COLO668 (cell line): ENCODE data around the gene THPO.

Experiments
- DNase-seq: peaks from one replicate; lab custom pipeline; 2025; ENCODE audit not compliant: unreplicated experiment; lab: John Stamatoyannopoulos, UW

The THPO gene

DNA sequence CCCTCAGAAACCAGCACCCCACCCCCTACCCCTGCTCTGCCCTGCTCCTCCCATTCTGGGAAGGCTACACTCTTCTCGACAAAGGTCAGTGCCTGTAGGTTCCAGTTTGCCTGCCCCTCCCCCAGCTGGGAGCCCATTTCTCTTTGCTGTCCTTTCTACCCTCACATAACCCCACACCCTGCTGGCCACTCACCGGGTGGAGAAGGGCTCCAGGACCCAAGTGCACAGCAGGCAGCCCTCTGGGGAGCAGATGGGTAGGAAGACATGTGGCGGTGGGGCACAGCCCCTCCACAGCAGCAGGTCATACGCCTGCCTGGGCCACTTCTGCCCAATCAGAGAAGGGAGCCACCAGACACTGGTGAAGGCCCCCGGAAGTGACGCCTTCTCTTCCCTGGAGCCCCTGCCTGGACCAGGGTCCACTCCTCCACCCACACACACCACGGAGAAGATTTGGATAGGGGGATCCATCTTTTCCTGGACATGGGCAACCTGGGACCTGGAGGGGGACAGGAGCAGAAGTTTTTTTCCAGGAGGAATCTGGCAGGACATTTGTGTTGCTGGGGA, at the start of gene THPO:
THPO (minus strand) TSS at position 326 of the 564 bp plus-strand sequence. CDS start 1,948 bp downstream, outside the sequence.
- DNase-seq, result peak; percentile 23

DNA sequence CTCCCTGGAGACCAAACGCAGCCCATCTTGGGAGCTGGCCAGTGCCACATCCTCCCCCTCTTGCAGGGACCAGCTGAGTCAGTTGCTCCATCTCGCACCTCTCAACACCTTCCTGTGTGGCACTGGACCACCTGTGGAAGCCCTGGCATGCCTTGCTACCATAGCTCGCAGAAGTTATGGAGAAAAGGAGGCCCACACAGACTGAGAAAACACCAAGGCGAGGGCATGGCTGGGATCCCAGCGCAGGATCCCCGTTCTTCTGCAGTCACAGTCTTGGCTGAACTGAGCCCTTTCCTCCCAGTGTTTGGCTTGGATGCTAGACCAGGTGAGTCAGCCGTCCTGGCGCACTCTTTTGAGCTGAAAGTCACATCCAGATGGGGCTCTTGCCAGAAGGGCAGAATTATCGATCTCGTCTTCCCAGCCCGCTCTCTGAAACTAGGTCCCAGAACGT, 48.7 kb upstream of the THPO start:
- DNase-seq, result no peak

DNA sequence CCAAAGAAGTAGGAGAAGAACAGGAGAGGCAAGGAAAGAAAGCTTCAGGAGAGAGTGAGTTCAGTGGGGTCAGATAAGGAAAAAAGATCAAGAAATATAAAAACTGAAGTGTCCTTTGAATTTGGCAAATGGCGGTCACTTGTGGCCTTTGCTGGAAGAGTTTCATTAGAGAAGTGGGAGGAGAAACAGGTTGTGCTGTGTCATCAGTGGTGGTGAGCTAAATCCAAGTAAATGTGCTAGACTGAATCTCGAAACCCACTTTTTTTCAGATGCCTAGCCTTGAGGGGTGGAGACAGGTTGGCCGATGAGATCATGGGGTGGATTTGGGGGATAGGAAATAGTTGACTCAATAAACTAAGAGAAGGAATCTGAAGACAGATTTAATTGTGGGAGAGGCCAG, 45.6 kb upstream of the THPO start:
- DNase-seq, result no peak

DNA sequence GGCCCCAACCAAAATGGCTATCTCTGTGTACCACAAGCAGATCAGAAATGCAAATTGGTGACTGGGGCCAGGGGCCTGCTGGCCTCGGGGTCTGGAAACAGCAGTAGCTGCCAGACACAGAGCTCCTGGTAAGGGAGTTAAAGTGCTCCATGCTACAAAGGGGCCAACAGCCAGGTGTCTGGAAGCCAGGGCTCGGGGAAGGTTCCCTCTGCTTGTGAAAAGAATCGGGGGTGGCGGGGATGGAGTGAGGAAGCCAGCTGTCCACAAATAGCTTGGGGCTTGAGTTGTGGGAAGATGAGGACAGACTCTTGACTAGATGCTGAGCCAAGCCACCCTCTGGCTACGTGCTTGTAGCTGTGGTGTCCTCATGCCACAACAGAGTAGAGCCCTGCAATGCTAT, 41.2 kb upstream of the THPO start:
- no peak for DNase-seq

DNA sequence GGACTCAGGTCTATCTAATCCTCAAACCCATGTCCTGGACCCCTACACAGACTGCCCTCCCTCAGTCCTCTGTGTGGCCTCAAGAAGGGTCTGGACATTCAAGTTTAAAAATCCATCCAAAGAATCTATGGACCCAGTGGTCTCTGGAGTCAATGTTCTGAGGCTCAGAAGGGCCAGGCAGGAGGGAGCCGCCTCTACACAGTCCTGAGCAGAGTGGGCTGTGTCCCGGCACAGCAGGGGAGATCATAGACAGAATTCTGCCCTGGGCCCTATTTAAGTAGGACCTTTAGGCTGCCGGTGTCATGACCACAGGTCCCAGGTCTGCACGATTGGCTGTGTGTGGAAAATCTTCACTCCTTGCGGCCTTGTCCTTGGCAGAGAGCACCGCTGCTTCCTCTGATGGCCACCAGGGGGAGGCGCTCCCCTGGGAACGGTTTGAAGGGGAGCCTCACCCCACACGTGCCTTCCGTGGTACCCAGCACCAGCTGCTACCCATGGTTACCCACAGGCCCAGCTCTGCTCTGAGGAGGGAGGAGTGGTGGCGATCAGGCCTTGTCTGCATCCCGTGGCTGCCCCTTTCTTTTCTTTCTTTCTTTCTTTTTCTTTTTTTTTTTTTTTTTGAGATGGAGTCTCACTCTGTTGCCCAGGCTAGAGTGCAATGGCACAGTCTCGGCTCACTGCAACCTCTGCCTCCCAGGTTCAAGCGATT, 39.8 kb upstream of the THPO start:
- DNase-seq, result peak; percentile 57

DNA sequence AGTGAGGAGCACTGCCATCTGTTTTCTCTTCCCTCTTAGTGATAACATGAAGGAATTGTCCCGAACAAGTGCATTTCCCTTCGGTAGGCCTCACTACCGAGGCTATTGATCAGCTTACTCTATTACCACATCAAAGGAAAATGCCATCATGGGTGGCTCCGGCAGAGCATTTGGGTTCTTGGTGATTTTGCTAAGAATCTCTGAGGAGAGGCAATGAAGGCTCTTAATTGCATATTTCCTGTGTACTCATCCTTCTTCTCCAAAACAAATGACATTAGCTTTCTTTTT, 37.1 kb upstream of the THPO start:
- DNase-seq, result no peak

DNA sequence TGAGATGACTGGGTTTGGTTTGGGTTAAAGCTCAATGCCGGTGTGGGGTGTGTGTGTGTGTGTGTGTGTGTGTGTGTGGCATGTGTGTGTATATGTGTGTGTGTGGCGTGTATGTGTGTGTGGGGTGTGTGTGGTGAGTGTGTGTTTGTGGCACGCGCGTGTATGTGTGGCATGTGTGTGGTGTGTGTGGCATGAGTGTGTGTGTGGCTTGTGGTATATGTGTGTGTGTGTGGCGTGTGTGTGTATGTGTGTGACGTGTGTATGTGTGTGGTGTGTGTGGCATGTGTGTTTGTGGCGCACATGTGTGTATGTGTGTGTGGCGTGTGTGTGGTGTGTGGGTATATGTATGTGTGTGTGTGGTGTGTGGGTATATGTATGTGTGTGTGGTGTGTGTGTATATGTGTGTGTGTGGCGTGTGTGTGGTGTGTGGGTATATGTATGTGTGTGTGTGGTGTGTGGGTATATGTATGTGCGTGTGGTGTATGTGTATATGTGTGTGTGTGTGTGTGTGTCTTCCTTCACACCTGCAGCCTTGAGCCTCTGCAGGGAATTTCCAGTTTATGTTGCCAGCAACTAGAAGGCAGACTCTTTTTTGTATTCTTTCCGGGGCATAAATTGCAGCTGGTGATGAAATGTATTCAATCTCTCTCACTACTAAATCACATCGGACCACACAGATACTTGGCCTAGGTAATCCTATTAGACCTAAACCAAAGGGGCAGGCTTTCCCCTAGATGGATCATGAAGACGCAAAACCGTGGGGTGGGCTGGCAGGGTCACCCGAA, 36.6 kb upstream of the THPO start:
- no peak for DNase-seq

DNA sequence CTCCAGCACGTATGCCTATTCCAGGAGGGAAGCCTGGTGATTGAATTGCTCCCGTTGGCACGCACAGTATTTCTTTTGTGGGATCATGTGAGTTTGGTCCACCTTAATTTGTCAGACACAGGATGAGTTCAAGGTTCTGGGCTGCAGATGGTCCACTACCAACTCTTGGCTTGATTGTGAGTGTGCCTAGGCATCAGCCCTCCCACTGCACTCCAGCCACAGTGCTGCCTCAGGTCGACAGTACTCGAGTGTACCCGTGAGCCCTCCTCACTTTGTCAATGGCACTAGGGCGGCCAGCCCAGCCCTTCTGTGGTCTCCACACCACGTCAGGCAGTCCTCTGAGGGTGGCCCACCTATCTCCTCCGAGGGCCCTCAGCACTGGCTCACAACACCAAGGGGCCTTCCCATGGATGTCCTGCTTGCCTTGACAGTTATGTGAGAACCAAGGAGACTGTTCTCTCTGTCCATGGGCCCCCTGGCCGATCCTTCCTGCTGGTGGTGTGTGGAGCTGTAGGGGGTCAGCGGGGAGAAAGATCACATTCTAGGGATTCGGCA, 32.0 kb upstream of the THPO start:
- no peak for DNase-seq

DNA sequence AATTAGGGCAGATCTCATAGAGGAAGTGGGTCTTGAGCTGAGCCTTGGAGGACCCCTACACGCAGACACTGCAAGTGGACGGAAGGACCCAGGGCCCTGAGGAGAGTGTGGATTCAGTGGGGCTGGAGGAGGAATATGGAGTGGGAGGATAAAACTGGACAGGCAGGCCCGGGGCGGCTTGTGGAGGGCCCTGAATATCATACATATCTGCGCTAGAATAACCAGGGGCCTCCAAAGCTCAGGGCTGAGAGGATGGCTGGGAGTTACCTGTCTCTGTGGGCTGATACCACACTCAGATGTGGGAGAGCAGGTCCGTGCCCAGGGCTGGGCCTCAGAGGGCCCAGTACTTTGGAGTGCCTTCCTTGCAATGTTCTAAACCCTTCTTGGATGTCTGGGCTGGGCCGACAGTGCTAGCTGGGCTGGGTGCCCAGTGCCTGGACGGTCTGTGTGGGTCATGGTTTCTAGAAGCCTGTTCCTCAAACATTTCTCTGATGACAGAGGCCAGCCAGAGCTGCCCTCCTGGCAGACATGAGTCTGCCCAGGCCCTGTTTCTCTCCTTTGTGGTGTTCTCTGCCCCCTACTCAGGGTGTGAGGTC, 31.4 kb upstream of the THPO start:
- no peak for DNase-seq

DNA sequence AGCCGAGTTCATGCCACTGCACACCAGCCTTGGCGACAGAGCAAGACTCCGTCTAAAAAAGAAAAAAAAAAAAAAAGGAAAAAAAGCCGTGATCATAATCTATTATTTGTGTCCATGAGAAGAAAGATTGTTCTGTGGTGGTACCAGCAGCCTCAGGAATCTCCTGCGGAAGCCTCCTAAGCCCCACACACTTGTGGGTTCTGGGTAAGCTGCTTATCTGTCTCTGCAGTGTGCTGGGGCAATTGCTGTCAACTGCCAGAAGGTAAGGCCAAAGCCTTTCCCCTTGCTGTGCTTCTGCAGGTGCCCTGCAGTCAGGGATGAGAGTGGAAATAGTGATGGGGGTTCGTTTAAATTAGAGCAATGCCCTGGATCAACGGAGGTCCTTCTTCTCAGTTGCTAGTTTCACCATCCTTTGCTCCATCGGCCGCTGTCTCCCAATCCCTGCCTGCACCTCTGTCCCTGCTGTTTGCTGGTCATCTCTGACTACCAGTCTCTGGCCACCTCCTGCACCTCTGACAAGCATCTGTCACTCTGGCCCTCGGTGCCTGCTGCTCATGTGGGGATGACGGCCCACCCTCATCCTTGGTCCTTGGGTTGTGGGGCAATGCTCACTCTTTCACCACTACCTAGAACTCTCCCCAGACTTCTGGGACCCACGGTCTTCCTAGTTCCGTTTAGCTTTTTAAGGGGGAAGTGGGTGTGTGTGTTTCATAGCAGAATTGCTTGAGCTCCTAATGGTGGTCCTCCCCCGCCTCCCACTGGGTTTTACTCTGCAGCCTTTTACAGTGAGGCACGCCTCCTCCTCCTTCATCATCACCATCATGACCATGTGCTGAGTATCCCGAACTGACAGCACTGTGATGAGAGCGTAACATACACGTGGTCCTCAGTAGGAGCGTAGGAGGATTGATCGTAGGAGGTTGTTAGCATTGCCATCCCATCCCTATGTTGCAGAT, 27.3 kb upstream of the THPO start:
- DNase-seq, result no peak

DNA sequence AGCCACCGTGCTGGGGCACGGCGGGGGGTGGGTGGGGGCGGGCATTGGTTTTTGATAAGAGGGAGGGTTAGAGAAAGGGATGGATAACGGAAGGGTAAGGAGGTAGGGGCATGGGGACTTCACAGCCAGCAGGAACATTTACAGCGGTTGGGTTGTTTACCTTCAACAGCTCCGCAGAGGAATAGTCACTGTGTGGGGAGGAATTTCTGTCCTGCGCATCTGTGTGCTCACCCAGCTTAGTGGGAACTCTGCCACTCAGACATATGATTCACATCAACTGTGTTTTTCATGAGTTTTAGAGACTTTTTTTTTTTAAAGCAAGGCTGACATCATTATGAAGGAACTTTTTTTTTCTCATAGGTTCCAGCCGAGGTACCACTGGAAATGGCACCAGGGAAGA, 21.4 kb upstream of the THPO start:
- no peak for DNase-seq

DNA sequence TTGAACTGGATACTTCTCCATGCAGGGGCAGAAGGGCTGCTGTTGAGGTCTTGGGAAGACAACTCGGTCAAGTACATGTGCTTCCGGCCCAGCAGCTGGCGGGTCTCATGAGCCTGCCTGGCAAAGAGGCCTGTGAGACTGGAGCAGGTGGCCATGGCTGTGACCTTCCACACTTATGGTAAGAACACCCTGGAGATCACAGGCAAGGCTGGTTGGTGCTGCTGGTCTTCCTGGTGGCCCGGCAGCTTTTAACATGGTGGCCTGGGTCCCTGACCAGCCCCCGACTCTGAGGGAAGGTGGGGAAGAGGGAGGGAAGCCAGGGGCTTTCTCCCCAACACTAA, 17.3 kb upstream of the THPO start:
- no peak for DNase-seq

DNA sequence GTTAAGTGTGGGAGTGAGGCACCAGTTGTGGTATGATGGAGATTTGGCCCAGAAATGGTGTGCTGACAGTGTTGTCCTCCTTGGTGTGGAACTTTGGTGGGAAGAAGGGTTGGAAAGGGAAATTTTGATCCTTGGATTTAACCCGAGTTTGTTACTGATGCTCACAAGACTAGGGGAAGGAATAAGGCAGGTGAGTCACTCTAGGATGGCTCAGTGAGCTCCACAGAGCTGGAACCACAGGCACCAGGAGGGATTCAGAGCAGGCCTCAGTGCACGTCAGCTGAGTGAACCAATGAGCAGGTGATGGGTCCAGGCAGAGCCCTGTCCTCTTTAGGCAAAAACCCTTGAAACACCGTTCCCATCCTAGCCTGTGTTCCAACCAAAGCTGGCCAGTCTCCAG, 13.3 kb upstream of the THPO start:
- no peak for DNase-seq

DNA sequence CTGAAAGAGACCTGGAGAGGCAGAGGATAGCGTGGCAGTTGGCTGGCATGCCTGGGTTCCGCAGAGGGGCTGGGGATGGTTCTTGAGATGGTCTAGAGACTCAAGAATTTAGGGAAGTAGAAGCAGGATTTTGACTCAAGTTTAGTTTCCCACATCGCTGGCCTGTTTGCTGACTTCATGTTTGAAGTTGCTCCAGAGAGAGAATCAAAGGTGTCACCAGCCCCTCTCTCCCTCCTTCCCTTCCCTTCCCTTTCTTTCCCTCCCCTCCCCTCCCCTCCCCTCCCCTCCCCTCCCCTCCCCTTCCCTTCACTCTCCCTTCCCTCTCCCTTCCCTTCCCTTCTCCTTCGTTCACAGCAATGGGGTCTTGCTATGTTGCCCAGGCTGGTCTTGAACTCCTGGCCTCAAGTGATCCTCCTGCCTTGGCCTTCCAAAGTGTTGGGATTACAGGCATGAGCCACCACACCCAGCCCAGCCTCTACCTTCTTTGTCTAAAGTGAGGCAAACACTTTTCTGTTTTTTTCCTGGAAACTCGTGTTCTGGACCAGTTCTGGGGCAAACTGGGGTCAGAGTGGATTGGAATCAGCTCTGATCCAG, 12.0 kb upstream of the THPO start:
- no peak for DNase-seq

DNA sequence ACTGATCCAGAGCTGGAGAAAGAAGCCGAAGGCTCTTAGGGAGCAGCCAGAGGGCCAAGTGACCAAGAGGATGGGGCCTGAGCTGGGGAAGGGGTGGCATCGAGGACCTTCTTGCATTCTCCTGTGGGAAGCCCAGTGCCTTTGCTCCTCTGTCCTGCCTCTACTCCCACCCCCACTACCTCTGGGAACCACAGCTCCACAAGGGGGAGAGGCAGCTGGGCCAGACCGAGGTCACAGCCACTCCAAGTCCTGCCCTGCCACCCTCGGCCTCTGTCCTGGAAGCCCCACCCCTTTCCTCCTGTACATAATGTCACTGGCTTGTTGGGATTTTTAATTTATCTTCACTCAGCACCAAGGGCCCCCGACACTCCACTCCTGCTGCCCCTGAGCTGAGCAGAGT, 11.4 kb upstream of the THPO start:
- DNase-seq, result no peak

DNA sequence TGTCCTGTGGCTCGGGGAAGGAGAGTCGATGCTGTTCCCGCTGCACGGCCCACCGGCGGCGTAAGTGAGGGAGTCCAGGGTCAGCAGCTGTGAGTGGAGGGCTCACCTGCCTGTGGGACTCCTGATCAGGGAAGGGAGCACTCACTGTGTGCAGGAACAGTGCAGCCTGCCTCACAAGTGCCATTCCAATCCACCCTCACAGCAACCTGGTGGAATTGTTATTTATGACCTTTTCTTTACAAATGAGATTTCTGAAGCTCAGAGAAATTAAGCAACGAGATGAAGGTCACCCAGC, 10.9 kb upstream of the THPO start:
- no peak for DNase-seq

DNA sequence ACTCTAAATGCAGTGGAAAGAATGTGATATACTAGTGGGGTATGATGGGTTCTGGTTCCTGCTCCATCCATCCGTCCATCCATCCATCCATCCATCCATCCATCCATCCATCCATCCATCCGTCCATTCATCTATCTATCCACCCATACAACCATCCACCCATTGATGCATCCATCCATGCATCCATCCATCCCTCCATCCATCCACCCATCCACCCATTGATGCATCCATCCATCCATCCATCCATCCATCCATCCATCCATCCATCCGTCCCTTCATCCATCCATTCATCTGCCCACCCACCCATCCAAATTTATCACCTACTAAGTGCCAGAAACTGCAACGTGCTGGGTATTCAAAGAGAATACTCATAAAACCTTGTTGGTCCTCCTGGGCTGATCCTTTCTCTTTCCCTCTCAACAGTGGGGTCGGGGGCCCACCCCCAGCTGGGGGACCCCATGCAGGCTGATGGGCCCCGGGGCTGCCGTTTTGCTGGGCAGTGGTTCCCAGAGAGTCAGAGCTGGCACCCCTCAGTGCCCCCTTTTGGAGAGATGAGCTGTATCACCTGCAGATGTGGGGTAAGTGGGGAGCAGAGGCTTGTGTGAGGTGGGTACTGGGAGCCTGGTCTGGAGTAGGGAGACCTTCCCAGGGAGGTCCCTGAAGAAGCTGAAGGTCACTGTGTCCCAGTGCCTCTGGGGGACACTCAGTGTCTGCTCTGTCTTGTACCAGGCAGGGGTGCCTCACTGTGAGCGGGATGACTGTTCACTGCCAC, 10.3 kb upstream of the THPO start:
- DNase-seq, result no peak

DNA sequence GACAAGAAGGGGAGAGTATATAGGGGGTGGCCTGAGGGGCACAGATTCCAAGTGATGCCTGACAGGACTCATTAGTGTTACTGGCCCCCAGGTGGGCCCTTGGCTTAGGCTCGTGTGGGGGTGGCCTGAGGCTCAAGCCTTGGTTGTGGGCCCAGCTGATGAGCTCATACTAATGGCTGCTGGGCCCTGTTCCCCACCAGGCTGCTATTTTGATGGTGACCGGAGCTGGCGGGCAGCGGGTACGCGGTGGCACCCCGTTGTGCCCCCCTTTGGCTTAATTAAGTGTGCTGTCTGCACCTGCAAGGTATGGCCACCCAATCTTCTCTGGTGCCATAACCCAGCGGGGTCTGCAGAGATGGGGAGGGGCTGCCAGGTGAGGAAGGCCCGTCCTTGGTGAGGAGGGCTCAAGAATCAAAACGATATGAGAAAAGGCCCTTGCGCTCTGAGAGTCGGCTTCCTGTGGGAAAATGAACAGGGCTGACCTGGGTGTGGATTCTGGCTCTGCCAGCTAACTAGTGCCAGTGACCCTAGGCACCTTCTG, 9.2 kb upstream of the THPO start:
- no peak for DNase-seq

DNA sequence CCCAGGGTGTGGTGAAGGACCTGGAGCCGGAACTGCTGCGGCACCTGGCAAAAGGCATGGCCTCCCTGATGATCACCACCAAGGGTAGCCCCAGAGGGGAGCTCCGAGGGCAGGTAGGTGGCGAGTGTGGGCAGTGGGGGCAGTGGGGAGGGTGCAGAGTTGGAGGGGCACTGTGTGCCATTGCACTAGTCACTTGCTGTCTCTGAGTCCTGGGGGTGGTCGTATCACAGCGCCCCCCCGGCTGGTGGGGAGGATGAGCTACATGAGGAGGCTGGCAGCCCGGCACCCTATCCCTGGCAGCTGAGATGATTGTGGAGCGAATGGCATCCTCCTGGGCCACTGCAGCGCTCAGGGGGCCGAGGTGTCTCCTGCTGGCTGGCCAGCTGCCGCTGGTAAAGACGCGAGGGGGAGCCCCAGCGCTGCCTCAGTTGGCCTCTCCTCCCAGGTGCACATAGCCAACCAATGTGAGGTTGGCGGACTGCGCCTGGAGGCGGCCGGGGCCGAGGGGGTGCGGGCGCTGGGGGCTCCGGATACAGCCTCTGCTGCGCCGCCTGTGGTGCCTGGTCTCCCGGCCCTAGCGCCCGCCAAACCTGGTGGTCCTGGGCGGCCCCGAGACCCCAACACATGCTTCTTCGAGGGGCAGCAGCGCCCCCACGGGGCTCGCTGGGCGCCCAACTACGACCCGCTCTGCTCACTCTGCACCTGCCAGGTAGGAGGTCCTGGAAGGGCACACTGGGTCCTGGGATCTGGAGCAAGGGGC, 8.2 kb upstream of the THPO start:
- no peak for DNase-seq
